ENCODE data around the gene KRTAP5-5.
"Not testable (repeated sequence)": the region's sequence is repeated elsewhere in the genome, so short reads cannot be mapped to it uniquely, and the experiment has no call there.

The KRTAP5-5 gene

DNA sequence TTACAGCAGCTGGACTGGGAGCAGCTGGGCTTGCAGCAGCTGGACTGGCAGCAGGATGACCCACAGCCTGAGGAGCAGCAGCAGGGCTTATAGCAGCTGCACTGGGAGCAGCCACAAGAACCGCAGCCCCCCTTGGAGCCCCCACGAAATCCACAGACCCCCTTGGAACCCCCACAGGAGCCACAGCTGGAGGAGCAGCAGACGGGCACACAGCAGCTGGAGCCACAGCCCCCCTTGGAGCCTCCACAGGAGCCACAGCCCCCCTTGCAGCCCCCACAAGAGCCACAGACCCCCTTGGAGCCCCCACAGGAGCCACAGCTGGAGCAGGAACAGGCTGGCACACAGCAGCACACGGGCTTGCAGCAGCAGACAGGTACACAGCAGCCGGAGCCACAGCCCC, 21.7 kb upstream of the KRTAP5-5 start:
- DNase-seq: not testable (repeated sequence)

DNA sequence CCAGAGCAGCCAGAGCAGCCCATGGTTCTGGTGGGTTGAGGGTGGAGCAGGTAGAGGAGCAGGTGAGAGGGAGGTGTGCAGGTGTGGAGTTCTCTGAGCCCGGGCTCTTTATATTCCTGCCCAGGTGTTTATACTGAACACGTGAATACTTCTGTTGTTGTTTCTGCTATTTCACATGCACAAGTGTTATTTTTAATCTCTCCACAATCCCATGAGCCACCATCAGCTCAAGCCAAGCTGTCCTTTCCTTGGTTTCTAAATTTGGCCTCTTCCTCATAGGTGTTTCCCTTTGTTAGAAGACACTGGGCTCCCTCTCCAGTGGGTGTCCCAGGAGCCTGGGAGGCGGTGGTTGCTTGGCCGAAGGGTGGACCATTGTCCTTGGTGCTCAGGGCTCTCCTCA, 21.2 kb upstream of the KRTAP5-5 start, which contains the start of gene KRTAP5-3:
Gene KRTAP5-3 (minus strand): TSS at position 101 of the 400 bp plus-strand sequence. CDS start 78 bp downstream, at position 23.
- DNase-seq: no peak

DNA sequence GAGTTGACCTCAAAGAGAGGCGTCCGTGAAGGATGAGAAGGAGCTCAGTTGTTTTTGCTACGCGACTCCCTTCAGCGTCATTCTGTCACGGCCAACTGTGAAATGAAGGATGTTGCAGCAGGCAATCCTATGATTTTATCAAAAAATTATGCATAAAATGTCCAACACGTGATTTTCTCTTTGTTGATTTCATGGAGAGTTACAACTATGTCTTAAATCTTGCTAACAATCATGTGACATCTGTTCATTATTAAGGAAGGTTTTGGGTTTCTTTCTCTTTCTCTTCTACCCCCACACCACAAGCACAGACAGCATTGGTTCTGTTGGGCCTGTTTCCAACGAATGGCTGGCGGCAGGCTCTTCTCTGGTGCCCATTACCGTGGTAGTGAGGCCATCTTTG, 11.3 kb upstream of the KRTAP5-5 start:
- no peak for DNase-seq

GRCh38 chr11:1619449-1619848, 10.1 kb upstream of the KRTAP5-5 start:
- DNase-seq: no peak

GRCh38 chr11:1622086-1622485, 7.5 kb upstream of the KRTAP5-5 start, which contains the start of gene KRTAP5-4:
KRTAP5-4 (minus strand) TSS chr11:1622138; CDS start chr11:1622093, 45 bp downstream.
- no peak for DNase-seq

- no peak for DNase-seq
These were observed 5.9 kb upstream of the KRTAP5-5 start for GRCh38 chr11:1623716-1624115.

DNA sequence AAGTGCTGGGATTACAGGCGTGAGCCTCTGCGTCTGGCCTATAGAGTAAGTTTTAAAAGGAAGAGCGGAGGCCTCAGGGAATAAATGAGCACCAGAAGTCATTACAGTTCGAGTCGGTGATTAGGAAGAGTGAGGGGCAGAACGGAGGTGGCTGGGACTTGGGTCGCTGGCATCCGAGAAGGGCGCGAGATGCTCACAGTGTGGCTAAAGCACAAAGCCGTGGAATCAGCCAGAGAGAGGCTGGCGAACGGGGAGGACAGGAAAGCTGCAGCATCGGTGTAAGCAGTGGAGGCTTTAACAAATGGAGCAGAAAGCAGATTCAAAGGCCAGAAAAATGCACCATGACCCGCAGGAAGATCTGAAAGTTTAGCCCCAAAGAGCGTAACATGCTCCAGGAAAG, 5.0 kb upstream of the KRTAP5-5 start:
- DNase-seq: no peak

DNA sequence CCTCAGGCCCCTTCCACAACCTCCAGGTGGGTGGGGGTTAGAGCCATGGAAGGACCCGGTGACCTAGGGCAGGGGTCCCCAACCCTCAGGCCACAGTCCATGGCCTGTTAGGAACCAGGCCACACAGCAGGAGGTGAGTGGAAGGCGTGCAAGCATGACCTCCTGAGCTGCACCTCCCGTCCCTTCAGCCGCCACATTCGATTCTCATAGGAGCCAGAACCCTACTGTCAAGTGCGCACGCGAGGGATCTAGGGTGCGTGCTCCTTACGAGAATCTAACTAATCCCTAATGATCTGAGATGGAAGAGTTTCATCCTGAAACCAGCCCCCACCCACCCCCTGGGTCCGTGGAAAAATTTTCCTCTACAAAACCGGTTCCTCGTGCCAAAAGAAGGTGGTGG, 4.0 kb upstream of the KRTAP5-5 start:
- no peak for DNase-seq

GRCh38 chr11:1628506-1629325, 859 bp upstream of the KRTAP5-5 start:
- no peak for DNase-seq

- no peak for DNase-seq
These were observed 696 bp downstream of the KRTAP5-5 start for GRCh38 chr11:1630271-1630670.

DNA sequence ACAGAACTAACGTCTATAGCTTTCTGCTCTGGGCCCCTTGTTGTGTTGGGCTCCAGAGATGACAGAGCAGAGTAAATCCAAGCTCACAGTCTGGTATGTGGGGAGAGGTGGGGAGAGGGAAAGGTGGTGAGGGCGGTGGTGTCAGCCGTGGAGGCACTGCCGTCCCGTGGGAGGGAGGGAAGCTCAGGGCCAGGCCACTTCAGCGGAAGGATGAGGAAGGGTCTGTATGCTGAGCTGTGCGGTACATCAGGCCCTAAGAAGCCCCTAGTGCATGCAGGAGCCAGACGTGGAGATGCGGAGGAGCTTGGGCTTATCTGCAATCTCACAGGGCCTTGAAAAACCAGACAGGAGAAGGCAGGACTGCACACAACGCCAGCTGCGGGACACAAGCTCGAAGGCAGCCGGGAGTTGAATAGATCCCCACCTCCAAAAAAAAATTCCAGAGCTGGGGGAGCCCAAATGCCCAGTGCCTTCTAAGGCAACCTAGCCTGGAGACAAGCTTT, 1.5 kb downstream of the KRTAP5-5 start:
- DNase-seq: no peak

DNA sequence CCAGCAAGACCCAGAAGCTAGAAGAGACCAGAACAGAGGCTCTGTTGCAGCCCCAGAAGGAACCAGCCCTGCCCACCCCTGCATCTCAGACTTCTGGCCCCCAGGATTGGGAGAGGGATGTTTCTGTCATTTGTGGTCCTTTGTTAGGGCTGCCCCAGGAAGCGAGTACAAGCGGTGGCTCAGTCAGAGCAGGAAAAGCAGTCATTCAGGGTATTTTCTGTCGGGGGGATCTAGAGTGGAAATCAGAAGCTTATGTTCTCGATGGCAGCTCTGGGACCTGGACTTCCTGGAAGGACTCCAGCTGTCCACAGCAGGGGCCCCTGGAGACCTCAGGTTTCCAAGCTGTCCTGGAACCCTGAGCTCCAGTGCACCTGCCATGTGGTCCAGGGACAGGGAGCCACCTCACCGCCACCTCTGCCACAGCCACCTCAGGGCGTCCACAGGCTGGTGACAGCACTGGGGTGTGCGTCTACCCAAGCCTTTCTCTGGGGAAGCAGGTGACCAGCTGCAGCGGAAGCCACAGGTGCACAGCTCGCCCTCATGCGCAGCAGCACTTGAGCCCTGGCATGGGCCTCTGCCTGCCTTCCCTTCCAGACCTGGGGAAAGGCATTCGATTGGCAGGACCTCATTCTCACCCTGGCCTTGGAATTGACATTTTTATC, 2.6 kb downstream of the KRTAP5-5 start:
- no peak for DNase-seq

DNA sequence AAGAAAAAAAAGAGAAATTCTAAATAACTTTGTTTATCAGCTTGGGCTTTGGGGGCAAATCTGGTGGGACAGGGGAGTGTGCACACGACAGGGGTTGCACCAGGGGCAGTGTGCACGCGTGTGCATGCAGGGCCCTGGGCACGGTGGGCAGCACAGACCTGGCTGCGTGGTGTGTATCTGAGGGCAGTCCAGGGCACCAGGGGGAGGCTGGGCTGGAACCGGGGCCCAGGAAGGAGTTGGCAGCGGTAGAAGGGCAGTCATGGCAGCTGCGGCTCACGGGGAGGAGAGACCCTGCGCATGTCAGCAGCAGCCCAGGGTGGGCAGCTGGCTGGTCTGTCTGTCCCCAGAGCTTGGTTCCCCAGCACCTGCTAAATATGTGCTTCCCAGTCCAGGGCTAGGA, 4.3 kb downstream of the KRTAP5-5 start:
- DNase-seq: no peak

DNA sequence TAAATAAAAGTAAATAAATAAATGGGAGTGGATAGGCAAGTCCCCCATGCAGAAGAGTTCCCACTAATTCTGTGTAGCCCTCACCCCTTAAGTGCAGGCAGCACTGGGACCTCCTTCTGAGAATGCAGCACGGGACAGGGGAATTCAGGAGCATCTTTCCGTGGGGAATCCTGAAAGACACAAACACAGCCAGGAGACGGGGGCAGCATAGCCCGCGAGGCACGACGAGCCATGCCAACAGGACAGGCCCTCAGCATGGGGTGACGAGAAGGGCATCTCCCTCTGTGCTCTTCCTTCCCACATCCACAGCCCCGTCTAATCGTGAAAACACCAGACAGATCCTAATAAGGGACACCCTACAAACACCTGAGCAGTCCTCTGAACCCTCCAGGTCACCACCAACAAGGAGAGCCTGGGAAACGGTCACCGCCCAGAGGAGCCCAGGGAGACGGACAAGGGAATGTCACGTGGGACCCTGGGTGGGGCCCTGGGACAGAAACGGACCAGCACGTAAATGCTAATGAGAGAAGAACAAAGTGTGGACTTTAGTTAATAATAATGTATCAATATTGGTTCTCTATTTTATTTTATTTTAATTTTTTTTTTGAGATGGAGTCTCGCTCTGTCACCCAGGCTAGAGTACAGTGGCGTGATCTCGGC, 6.8 kb downstream of the KRTAP5-5 start:
- no peak for DNase-seq

DNA sequence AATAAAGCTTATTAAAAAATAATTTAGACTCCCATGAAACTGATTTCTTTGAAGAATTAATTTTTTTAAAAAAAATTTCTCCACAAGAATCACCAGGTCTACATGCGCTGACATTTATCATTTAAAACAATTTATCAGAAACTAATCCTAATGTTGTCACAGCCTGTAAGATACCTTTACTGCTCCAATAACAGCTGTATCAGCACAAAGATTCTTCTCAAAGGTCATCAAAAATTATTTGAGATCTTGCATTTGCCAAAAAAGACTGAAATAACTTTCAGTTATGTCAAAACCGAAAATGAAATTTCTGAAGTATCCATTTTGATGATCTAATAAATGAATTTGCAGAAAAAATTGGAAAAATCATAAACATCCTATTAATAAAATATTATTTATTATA, 8.1 kb downstream of the KRTAP5-5 start:
- DNase-seq: no peak

GRCh38 chr11:1638344-1638743, 8.8 kb downstream of the KRTAP5-5 start:
- DNase-seq: no peak

DNA sequence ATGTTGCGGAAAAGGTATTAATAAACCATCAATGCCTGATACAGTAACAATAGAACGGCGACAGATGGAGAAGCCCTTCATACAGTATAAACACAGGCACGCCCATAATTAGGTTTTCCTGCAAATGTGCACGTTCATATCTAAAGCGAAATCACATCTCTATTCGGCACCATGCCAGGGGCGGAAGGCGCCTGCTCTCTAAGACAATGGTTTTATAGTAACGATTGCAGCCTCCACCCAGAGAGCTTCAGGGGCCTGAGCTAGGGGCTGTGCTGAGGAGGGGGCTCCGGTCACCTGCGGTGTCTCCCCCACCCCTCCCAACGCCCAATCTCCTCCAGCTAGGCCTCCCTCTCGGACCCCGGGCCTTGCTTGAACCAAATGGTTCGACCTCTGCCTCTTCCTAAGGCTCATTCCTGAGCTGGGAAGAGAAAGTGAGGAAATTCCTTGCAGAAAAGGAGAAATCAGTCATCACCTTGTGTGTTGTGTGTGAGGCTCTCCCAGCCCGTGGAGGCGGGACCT, 9.6 kb downstream of the KRTAP5-5 start:
- no peak for DNase-seq

GRCh38 chr11:1639666-1640065, 10.1 kb downstream of the KRTAP5-5 start:
- DNase-seq: no peak

DNA sequence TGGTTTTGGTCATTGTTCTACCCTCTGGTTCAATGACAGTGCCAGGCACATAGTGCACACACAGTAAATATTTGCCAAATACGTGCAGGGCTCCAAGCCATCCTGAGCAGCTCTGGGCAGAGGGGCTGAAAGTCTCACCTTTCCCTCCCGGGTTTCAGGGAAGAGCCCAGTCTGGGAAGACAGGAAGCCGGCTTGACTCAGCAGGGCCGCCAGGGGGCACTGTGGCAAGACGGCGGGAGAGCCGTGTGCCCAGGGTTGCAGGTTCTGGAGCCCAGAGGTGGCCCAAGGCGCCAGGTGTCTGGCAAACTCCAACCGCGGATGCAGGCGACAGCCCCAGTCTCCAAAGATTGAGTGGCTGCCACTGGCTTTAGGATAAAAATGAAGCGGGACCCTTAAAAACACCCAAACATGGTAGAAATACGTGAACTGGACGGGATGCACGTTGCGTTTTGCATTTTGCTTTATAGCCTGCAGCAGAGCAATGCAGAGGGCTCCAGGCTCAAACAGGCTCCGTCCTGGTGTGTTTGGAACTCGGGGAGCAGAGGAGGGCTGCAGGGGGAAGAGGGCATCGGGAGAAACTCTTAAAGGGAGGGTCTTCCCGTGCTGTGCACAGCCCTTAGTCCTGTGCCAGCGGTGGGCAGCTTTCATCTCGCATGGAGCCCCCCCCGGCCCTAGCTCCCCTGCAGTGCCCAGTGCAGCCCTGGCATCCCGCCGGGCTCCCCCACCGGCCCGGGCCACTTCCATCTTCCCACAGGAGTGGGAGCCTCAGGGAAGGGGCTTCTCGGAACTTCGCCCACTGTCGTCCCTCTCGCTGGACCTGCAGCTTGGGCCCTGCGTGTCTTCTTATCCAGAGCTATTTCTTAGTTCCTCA, 10.7 kb downstream of the KRTAP5-5 start:
- DNase-seq: no peak

- no peak for DNase-seq
These were observed 11.5 kb downstream of the KRTAP5-5 start for GRCh38 chr11:1641096-1641495.

- DNase-seq: no peak
These were observed 12.9 kb downstream of the KRTAP5-5 start for GRCh38 chr11:1642288-1643145.
